ENCODE data around the gene BTN2A1. TPM values are rescaled to one million over a fixed set of nuclear protein-coding genes. Genes with fewer than 3 reads are reported as not detected.

The BTN2A1 gene
- total RNA-seq, result 6.0 and 6.1 TPM in 2 replicates

DNA sequence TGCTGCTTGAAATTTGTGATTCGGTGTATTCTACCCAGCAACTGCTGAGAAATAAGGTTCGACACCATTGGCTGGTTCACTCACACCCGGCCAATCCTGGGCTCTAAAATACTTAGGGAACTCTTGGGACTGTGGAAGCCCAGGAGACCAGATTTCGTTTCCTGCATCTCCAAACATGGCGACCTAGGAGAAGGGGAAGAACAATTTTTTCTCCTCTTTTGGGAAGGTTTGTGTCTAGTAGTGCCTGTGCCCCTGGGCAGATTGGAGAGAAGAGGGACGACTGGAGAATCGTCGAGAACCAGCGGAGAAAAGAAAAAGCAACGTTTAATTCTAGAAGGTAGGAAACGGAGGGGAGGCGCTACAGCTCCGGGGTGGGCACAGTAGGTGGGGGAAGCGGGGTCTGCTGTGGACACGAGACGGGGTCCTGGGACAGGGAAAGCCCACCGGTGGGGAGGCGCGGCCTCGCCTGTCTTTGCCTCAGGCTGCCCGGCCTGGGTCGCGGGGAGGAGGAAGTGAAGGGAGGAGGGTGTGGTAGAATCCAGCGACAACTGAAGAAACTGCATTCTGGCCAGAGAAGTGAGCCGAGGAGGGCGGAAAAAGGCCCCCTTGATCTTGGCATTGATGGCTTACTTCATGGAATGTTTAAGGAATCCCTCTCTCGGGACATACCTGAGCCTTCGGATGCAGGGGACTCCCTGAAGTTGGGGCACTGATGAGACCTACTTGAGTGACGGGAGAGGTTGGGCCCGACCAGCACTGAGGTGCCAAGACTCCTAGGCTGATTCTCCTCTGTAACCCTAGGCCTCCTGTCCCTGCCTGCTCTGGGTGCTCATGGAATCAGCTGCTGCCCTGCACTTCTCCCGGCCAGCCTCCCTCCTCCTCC, at the start of gene BTN2A1:
BTN2A1 (plus strand) TSS at position 150 of the 883 bp plus-strand sequence; CDS start at position 832, 682 bp downstream.
- peak within 1 kb of the TSS; percentile 80 for H3K4me3 ChIP-seq (ENCODE audit: low read depth, low read length)
- peak; percentile 83 for DNase-seq (ENCODE audit: low read depth)
- TF ChIP-seq CTCF (conservative IDR thresholded peaks at IDR 0.05; ENCODE audit: low read depth, low read length), result peak; percentile 13

GRCh38 chr6:26408828-26409730, 48.7 kb upstream of the BTN2A1 start:
- DNase-seq (ENCODE audit: low read depth), result no peak
- TF ChIP-seq CTCF (conservative IDR thresholded peaks at IDR 0.05; ENCODE audit: low read depth, low read length), result no peak
- no peak overlapping the region for H3K4me3 ChIP-seq (ENCODE audit: low read depth, low read length)

DNA sequence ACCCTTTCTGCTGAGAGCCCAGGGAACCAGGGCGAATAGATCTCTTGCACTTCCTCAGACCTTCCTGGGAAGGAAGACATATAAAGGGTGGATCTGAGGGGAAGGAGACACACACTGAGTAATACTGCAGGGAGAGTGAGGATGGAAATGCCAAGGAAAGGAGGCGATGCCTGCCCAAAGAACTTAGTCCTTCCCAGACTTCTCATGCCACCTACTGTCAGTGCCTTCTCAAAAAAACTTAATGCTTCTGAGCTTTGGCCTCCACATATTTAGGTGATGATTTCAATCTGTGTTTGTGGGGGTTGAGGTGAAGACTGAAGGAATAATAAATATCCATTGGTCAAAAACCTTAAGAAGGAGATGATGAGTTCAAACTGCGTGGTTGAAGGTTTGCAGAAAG, 46.0 kb upstream of the BTN2A1 start:
- peak; percentile 13 for TF ChIP-seq CTCF (conservative IDR thresholded peaks at IDR 0.05; ENCODE audit: low read depth, low read length)
- no peak for DNase-seq (ENCODE audit: low read depth)
- H3K4me3 ChIP-seq (ENCODE audit: low read depth, low read length), result no peak overlapping the region

- no peak overlapping the region for H3K4me3 ChIP-seq (ENCODE audit: low read depth, low read length)
- no peak for DNase-seq (ENCODE audit: low read depth)
- TF ChIP-seq CTCF (conservative IDR thresholded peaks at IDR 0.05; ENCODE audit: low read depth, low read length), result no peak
Observed at GRCh38 chr6:26412228-26412627, 45.5 kb upstream of the BTN2A1 start.

DNA sequence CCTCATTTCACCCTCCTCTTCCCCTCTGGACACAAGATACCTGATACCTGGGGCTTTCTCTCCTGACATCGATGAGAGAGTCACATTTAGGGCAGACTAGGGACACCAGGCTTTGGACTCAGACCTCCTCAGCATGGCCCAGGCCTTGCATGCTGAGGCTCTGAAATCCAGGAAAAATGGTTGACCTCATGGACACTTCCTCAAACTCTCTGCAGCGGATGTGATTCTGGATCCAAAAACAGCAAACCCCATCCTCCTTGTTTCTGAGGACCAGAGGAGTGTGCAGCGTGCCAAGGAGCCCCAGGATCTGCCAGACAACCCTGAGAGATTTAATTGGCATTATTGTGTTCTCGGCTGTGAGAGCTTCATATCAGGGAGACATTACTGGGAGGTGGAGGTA, 44.8 kb upstream of the BTN2A1 start:
- DNase-seq (ENCODE audit: low read depth), result no peak
- no peak overlapping the region for H3K4me3 ChIP-seq (ENCODE audit: low read depth, low read length)
- TF ChIP-seq CTCF (conservative IDR thresholded peaks at IDR 0.05; ENCODE audit: low read depth, low read length), result no peak

GRCh38 chr6:26414281-26414680, 43.5 kb upstream of the BTN2A1 start:
- no peak for TF ChIP-seq CTCF (conservative IDR thresholded peaks at IDR 0.05; ENCODE audit: low read depth, low read length)
- DNase-seq (ENCODE audit: low read depth), result peak; percentile 26
- no peak overlapping the region for H3K4me3 ChIP-seq (ENCODE audit: low read depth, low read length)

Data from epithelial cell of proximal tubule (primary cell).